Breast epithelium (tissue), 3 donors: ENCODE measurements around the gene LRRC18.

Source experiments
- CTCF ChIP-seq, 3 donors: fragments of 450-650 bp; IDR thresholded peaks; one replicate each; pipeline ENCODE4 v1.5.1; 2016 to 2017; ENCODE audit warnings: antibody characterized with exemption in 3 of 3, mild to moderate bottlenecking in 3 of 3, moderate library complexity in 3 of 3
- POLR2AphosphoS5 ChIP-seq, 3 donors: sonication (generic); formaldehyde crosslinking; IDR thresholded peaks; one replicate each; pipeline ENCODE4 v1.6.1; 2017; ENCODE audit warnings: antibody characterized with exemption in 3 of 3

DNA sequence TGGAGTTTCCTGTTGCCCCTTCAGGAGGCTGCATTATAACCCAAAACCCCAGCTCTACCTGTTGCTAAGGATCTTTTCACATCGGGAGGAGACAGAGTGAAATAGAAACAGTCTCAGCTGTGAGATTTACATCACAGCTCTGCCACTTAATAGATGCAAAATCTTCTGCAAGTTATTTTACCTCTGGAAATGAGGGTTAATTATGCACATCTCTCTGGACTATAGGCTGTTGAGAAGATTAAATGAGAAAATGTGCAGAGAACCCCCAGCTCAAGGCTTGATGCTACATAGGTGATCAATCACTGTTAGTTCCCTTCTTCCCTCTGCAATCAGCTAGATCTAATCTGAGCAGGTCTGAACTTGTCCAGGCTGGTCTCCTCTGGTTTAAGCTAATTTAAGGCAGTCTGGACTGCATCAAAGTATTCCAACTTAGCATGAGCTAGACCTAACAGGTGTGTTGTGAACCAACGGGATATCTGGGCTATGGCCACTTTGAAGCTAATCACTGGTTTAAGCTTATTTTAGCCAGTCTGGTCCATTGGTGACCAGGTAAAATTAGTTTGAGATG lies 8.9 kb upstream of the LRRC18 start:
- TF ChIP-seq CTCF (IDR thresholded peaks at IDR 0.05) (no peak), POLR2AphosphoS5 (IDR thresholded peaks at IDR 0.05) (no peak)
